Kidney capillary endothelial cell (primary cell): ENCODE results near the gene POLR3E.
"Not testable (repeated sequence)": the region's sequence is repeated elsewhere in the genome, so short reads cannot be mapped to it uniquely, and the experiment has no call there.

Experiments used
- DNase-seq: peaks from one replicate; pipeline ENCODE4 v3.0.0-alpha.2; 2018; ENCODE audit warnings: low spot score

Gene POLR3E

GRCh38 chr16:22366371-22366770, 69.2 kb downstream of the POLR3E start:
- DNase-seq = no peak

- DNase-seq = no peak
Measured at GRCh38 chr16:22366889-22367288, 69.7 kb downstream of the POLR3E start.

GRCh38 chr16:22368200-22368826, 71.1 kb downstream of the POLR3E start:
- DNase-seq = not testable (repeated sequence)

GRCh38 chr16:22369221-22369811, 72.1 kb downstream of the POLR3E start:
- peak; percentile 74 for DNase-seq

- DNase-seq = no peak
Measured at GRCh38 chr16:22370038-22370820, 73.0 kb downstream of the POLR3E start.

GRCh38 chr16:22372882-22373661, 75.9 kb downstream of the POLR3E start:
- no peak for DNase-seq

GRCh38 chr16:22373662-22374310, 76.6 kb downstream of the POLR3E start:
- no peak for DNase-seq

- DNase-seq = peak; percentile 99
Measured at GRCh38 chr16:22374311-22375116, 77.3 kb downstream of the POLR3E start, which contains the start of gene CDR2. Gene CDR2 (minus strand): TSS chr16:22374619. CDS start chr16:22374309, 310 bp downstream.

- DNase-seq = no peak
Measured at GRCh38 chr16:22375117-22375962, 78.1 kb downstream of the POLR3E start.

- DNase-seq = no peak
Measured at GRCh38 chr16:22375963-22376640, 78.9 kb downstream of the POLR3E start.

- DNase-seq = no peak
Measured at GRCh38 chr16:22379656-22380055, 82.4 kb downstream of the POLR3E start.

GRCh38 chr16:22380529-22380928, 83.3 kb downstream of the POLR3E start:
- no peak for DNase-seq

GRCh38 chr16:22381392-22381791, 84.2 kb downstream of the POLR3E start:
- no peak for DNase-seq

- no peak for DNase-seq
Measured at GRCh38 chr16:22383827-22384226, 86.6 kb downstream of the POLR3E start.
